Neutrophil (primary cell): ENCODE data around the gene PDE2A.

ENCODE experiments used
- H3K27ac ChIP-seq: fragments of 200-600 bp; sonication (generic); 2 replicates; pipeline ENCODE4 v1.5.1; 2016; ENCODE audit warnings: mild to moderate bottlenecking, moderate library complexity
- H3K27me3 ChIP-seq: fragments of 200-600 bp; sonication (generic); 2 replicates; pipeline ENCODE4 v1.6.0; 2016; ENCODE audit warnings: mild to moderate bottlenecking
- H3K36me3 ChIP-seq: fragments of 200-600 bp; sonication (generic); 2 replicates; pipeline ENCODE4 v1.5.1; 2017
- H3K4me1 ChIP-seq, 2 experiments: fragments of 200-600 bp in 1 of 2; sonication (generic) in 1 of 2; 1 replicate in 1 of 2; 2 replicates in 1 of 2; pipeline versions ENCODE4 v1.5.1 to v1.6.1; 2013 to 2016; ENCODE audit warnings: low read depth in 1 of 2, low read length in 1 of 2, mild to moderate bottlenecking in 1 of 2, moderate library complexity in 1 of 2; ENCODE audit not compliant: control insufficient read depth in 1 of 2, insufficient read depth in 1 of 2
- H3K4me3 ChIP-seq, 2 experiments: fragments of 200-600 bp in 1 of 2; sonication (generic) in 1 of 2; 1 replicate in 1 of 2; 2 replicates in 1 of 2; pipeline ENCODE4 v1.5.1; 2013 to 2016; ENCODE audit warnings: low read depth in 1 of 2, low read length in 1 of 2, mild to moderate bottlenecking in 1 of 2, moderate library complexity in 1 of 2
- H3K9me3 ChIP-seq: fragments of 200-600 bp; sonication (generic); 2 replicates; pipeline ENCODE4 v1.5.1; 2016
- TF ChIP-seq, protein P1 (sequence below): fragments of 200-600 bp; sonication (generic); IDR thresholded peaks from 2 replicates; pipeline ENCODE4 v1.5.1; 2016; ENCODE audit warnings: antibody characterized with exemption

Gene PDE2A

DNA sequence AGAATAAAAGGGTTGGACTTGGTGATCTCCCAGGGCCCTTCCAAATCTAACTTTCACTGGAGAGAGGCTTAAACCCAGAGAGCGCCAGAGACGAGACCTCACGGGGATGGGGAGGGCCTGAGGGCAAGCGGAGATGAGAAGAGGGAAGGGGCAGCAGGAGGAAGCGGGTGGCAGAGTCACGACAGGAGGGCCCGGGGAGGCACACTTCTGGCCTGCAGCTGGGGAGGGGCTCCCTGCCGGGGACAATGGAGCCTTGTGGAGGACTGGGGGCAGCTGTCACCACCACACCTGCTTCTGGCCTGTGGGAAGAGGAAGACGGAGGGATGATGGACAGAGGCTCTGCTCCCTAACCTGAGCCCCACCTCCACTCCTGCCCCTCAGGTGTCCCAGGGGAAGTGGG lies 40.2 kb downstream of the PDE2A start:
- TF ChIP-seq, protein P1, sequence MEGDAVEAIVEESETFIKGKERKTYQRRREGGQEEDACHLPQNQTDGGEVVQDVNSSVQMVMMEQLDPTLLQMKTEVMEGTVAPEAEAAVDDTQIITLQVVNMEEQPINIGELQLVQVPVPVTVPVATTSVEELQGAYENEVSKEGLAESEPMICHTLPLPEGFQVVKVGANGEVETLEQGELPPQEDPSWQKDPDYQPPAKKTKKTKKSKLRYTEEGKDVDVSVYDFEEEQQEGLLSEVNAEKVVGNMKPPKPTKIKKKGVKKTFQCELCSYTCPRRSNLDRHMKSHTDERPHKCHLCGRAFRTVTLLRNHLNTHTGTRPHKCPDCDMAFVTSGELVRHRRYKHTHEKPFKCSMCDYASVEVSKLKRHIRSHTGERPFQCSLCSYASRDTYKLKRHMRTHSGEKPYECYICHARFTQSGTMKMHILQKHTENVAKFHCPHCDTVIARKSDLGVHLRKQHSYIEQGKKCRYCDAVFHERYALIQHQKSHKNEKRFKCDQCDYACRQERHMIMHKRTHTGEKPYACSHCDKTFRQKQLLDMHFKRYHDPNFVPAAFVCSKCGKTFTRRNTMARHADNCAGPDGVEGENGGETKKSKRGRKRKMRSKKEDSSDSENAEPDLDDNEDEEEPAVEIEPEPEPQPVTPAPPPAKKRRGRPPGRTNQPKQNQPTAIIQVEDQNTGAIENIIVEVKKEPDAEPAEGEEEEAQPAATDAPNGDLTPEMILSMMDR, result no peak
- no peaks in the 10 kb centered on the region for H3K36me3 ChIP-seq

GRCh38 chr11:72633068-72633467 lies 41.2 kb downstream of the PDE2A start:
- Histone ChIP-seq H3K9me3 (no peaks in the 10 kb centered on the region), H3K4me3 (no peak overlapping the region), H3K36me3 (no peaks in the 10 kb centered on the region), H3K4me1 (no peaks in the 10 kb centered on the region), H3K27ac (no peak overlapping the region), H3K27me3 (peaks cover 52% of the 10 kb centered on the region)
- TF ChIP-seq, protein P1, result no peak

More for the DNA sequence above, 40.2 kb downstream of the PDE2A start:
- Histone ChIP-seq H3K4me1 (no peaks in the 10 kb centered on the region), H3K27ac (no peak overlapping the region), H3K4me3 (no peak overlapping the region), H3K9me3 (no peaks in the 10 kb centered on the region), H3K27me3 (peaks cover 61% of the 10 kb centered on the region)

GRCh38 chr11:72631806-72632731 lies 42.2 kb downstream of the PDE2A start:
- no peaks in the 10 kb centered on the region for H3K36me3 ChIP-seq
- H3K27ac ChIP-seq, result no peak overlapping the region
- H3K9me3 ChIP-seq, result no peaks in the 10 kb centered on the region
- no peak overlapping the region for H3K4me3 ChIP-seq
- no peaks in the 10 kb centered on the region for H3K4me1 ChIP-seq
- TF ChIP-seq, protein P1, result no peak
- peaks cover 42% of the 10 kb centered on the region for H3K27me3 ChIP-seq

GRCh38 chr11:72630104-72630852 lies 43.9 kb downstream of the PDE2A start:
- peaks cover 28% of the 10 kb centered on the region for H3K27me3 ChIP-seq
- H3K4me1 ChIP-seq, result no peaks in the 10 kb centered on the region
- TF ChIP-seq, protein P1, result no peak

GRCh38 chr11:72629266-72629665 lies 45.0 kb downstream of the PDE2A start:
- TF ChIP-seq, protein P1, result no peak
- Histone ChIP-seq H3K27ac (no peak overlapping the region), H3K27me3 (peaks cover 25% of the 10 kb centered on the region), H3K36me3 (no peaks in the 10 kb centered on the region), H3K4me1 (no peaks in the 10 kb centered on the region), H3K4me3 (no peak overlapping the region), H3K9me3 (no peaks in the 10 kb centered on the region)

More at GRCh38 chr11:72630104-72630852, 43.9 kb downstream of the PDE2A start:
- H3K9me3 ChIP-seq, result no peaks in the 10 kb centered on the region
- no peaks in the 10 kb centered on the region for H3K36me3 ChIP-seq
- H3K4me3 ChIP-seq, result no peak overlapping the region
- H3K27ac ChIP-seq, result no peak overlapping the region
